IMR-90 (cell line): ENCODE results near the gene UVSSA. TPM values are rescaled to one million over a fixed set of nuclear protein-coding genes. Genes with fewer than 3 reads are reported as not detected.

Source experiments
- ATAC-seq: fragments of 200-7000 bp; cut with Tn5 transposase; 2 replicates; pipeline ENCODE4 v1.9.1; 2020; ENCODE audit warnings: low read depth, mild to moderate bottlenecking, moderate library complexity
- BruUV-seq: library from RNA; stranded (reverse); fragments of 400-500 nt; replicated peaks from 2 replicates; lab custom pipeline; 2021; lab: Mats Ljungman, UMichigan
- CTCF ChIA-PET: fragments of 300-600 bp; formaldehyde crosslinking; extraction: SDS; loops from one replicate; lab custom pipeline; 2021; ENCODE audit warnings: antibody characterized with exemption; lab: Yijun Ruan, JAX
- POLR2A ChIA-PET: fragments of 300-600 bp; sonication (Branson Sonifier 250); formaldehyde crosslinking; loops from one replicate; lab custom pipeline; 2022; ENCODE audit warnings: antibody characterized with exemption; ENCODE audit not compliant: unreplicated experiment; lab: Charles Lee
- DNase-seq: peaks from one replicate; pipeline ENCODE4 v3.0.0; 2013
- H2AFZ ChIP-seq: replicated peaks from 2 replicates; pipeline ENCODE3; 2013; ENCODE audit warnings: low read length, mild to moderate bottlenecking; ENCODE audit not compliant: poor library complexity
- H2AK5ac ChIP-seq: 2 replicates; pipeline ENCODE4 v1.6.1; 2013; ENCODE audit warnings: low read depth, low read length, inconsistent platforms
- H2AK9ac ChIP-seq: replicated peaks from 2 replicates; pipeline ENCODE3; 2013; ENCODE audit warnings: mild to moderate bottlenecking, low read depth, low read length, moderate library complexity; ENCODE audit not compliant: poor library complexity
- H2BK120ac ChIP-seq: 2 replicates; pipeline ENCODE4 v1.6.1; 2013; ENCODE audit warnings: low read depth, low read length, inconsistent platforms
- H2BK15ac ChIP-seq: 3 replicates; pipeline ENCODE4 v1.6.1; 2013; ENCODE audit warnings: low read depth, low read length, inconsistent platforms
- H2BK20ac ChIP-seq: 2 replicates; pipeline ENCODE4 v1.6.1; 2013; ENCODE audit warnings: low read depth, mild to moderate bottlenecking, inconsistent platforms, low read length, moderate library complexity
- H2BK5ac ChIP-seq: 2 replicates; pipeline ENCODE4 v1.6.1; 2013; ENCODE audit warnings: mild to moderate bottlenecking, low read depth, low read length, inconsistent platforms; ENCODE audit not compliant: poor library complexity, severe bottlenecking
- H3K14ac ChIP-seq: replicated peaks from 2 replicates; pipeline ENCODE4 v1.6.1; 2013; ENCODE audit warnings: low read depth, low read length, inconsistent platforms
- H3K18ac ChIP-seq: 2 replicates; pipeline ENCODE4 v1.6.1; 2013; ENCODE audit warnings: low read depth, low read length, control low read depth
- H3K23ac ChIP-seq: 2 replicates; pipeline ENCODE4 v1.6.1; 2013; ENCODE audit warnings: low read depth, low read length, inconsistent platforms
- H3K27ac ChIP-seq: 2 replicates; pipeline ENCODE4 v1.5.1; 2013; ENCODE audit warnings: mild to moderate bottlenecking, control low read depth, low read length; ENCODE audit not compliant: insufficient read depth
- H3K27me3 ChIP-seq: 2 replicates; pipeline ENCODE4 v1.6.1; 2013; ENCODE audit warnings: low read length; ENCODE audit not compliant: control insufficient read depth, insufficient read depth
- H3K36me3 ChIP-seq: 2 replicates; pipeline ENCODE4 v1.6.1; 2013; ENCODE audit warnings: low read length, mixed read lengths; ENCODE audit not compliant: control insufficient read depth, insufficient read depth
- H3K4ac ChIP-seq: 2 replicates; pipeline ENCODE4 v1.6.1; 2013; ENCODE audit warnings: low read depth, low read length, inconsistent platforms
- H3K4me1 ChIP-seq: 2 replicates; pipeline ENCODE4 v1.6.1; 2013; ENCODE audit warnings: low read length, mixed read lengths; ENCODE audit not compliant: control insufficient read depth, insufficient read depth
- H3K4me2 ChIP-seq: 2 replicates; pipeline ENCODE4 v1.6.1; 2013; ENCODE audit warnings: low read depth, mild to moderate bottlenecking, control low read depth, low read length, moderate library complexity
- H3K4me3 ChIP-seq: 2 replicates; pipeline ENCODE4 v1.5.1; 2013; ENCODE audit warnings: low read depth, mild to moderate bottlenecking, control low read depth, low read length, moderate library complexity; ENCODE audit not compliant: insufficient read depth
- H3K56ac ChIP-seq: 2 replicates; pipeline ENCODE4 v1.6.1; 2013; ENCODE audit warnings: low read length, inconsistent platforms; ENCODE audit not compliant: insufficient read depth; ENCODE audit errors: extremely low read depth
- H3K79me1 ChIP-seq, 2 experiments: 2 replicates each; pipeline ENCODE4 v1.6.1; 2013; ENCODE audit warnings: low read length in 2 of 2, inconsistent platforms in 1 of 2, low read depth in 1 of 2
- H3K9ac ChIP-seq: 2 replicates; pipeline ENCODE4 v1.6.1; 2013; ENCODE audit warnings: low read depth, low read length, control low read depth
- H3K9me1 ChIP-seq: 2 replicates; pipeline ENCODE4 v1.6.1; 2013; ENCODE audit warnings: low read length, inconsistent platforms; ENCODE audit not compliant: insufficient read depth
- H3K9me3 ChIP-seq: 2 replicates; pipeline ENCODE4 v1.6.1; 2013; ENCODE audit warnings: low read length; ENCODE audit not compliant: control insufficient read depth, insufficient read depth
- H4K20me1 ChIP-seq: 2 replicates; pipeline ENCODE4 v1.6.1; 2013; ENCODE audit warnings: low read length, inconsistent platforms; ENCODE audit not compliant: insufficient read depth
- H4K5ac ChIP-seq: 2 replicates; pipeline ENCODE4 v1.6.1; 2013; ENCODE audit warnings: mild to moderate bottlenecking, low read depth, low read length, control low read depth
- H4K8ac ChIP-seq, 2 experiments: 2 replicates each; pipeline ENCODE4 v1.6.1; 2013; ENCODE audit warnings: low read depth in 2 of 2, low read length in 2 of 2, control low read depth in 1 of 2, inconsistent platforms in 1 of 2
- H4K91ac ChIP-seq: 2 replicates; pipeline ENCODE4 v1.6.1; 2013; ENCODE audit warnings: low read depth, low read length, inconsistent platforms; ENCODE audit not compliant: insufficient read depth
- BHLHE40 ChIP-seq: fragments of 150-350 bp; IDR thresholded peaks from 2 replicates; pipeline ENCODE4 v1.6.1; 2016; ENCODE audit warnings: mild to moderate bottlenecking, low read depth, low read length
- MAFK ChIP-seq: IDR thresholded peaks from 2 replicates; pipeline ENCODE4 v1.6.1; 2012; ENCODE audit warnings: low read depth, low read length, improper control_type of control experiment
- MAZ ChIP-seq: IDR thresholded peaks from 2 replicates; pipeline ENCODE4 v1.6.1; 2012; ENCODE audit warnings: low read depth, mild to moderate bottlenecking, low read length, improper control_type of control experiment, moderate library complexity, borderline replicate concordance
- MXI1 ChIP-seq: IDR thresholded peaks from 2 replicates; pipeline ENCODE4 v1.6.1; 2012; ENCODE audit warnings: low read depth, mild to moderate bottlenecking, low read length, moderate library complexity, borderline replicate concordance
- USF2 ChIP-seq: fragments of 150-350 bp; IDR thresholded peaks from 2 replicates; pipeline ENCODE4 v1.6.1; 2017; ENCODE audit warnings: mild to moderate bottlenecking, antibody characterized with exemption, low read length, low read depth
- WGBS, 2 experiments: methylation state at CpG; one replicate each; pipeline versions ENCODE4 v1.1.5 to v1.1.7; 2013; ENCODE audit warnings: missing lambda C conversion rate in 2 of 2; ENCODE audit not compliant: insufficient read length in 1 of 2; ENCODE audit errors: extremely low coverage in 2 of 2; 5-methylcytosine and 5-hydroxymethylcytosine counted together
- dilution Hi-C: fragments of 300-500 bp; cut with HindIII; formaldehyde crosslinking; loops from one replicate; pipeline ENCODE4 v1.14.3; 2018; ENCODE audit warnings: low sequenced_read_pairs; ENCODE audit not compliant: unreplicated experiment
- in situ Hi-C: fragments of 300-500 bp; cut with MboI; formaldehyde crosslinking; loops from 3 replicates; pipeline ENCODE4 v1.14.3; 2019; ENCODE audit warnings: low sequenced_read_pairs, inconsistent platforms, mixed read lengths
- intact Hi-C: fragments of 100-400 bp; cut with micrococcal nuclease; formaldehyde crosslinking; loops from 2 replicates; pipeline ENCODE4 v1.10.0; 2022
- polyA plus RNA-seq, 3 experiments: library from polyadenylated mRNA; depleted of rRNA; stranded (reverse); fragments of >200 nt; gene quantifications; 2 replicates each; pipeline ENCODE4 v1.2.3, GENCODE V29; 2012; ENCODE audit warnings: low replicate concordance in 1 of 3
- total RNA-seq: library from RNA; depleted of rRNA; stranded (reverse); fragments of >200 nt; gene quantifications from 2 replicates; pipeline ENCODE4 v1.2.3, GENCODE V29; 2012

The UVSSA gene
- total and polyA plus RNA-seq, 2 of the 4 experiments (the other 2 are of a cell fraction) = 1.4 to 8.4 TPM

- peaks cover 51% of the 10 kb centered on the region for H4K20me1 ChIP-seq
- peak overlapping the region; percentile 76 for H3K4ac ChIP-seq
- peak overlapping the region; percentile 89 for H3K14ac ChIP-seq
- H2BK120ac ChIP-seq = peak overlapping the region; percentile 21; the same call in 1 of the 2 replicates
- dilution Hi-C loops = no loop called here
- peak overlapping the region; percentile 76 for H3K4me2 ChIP-seq
- H3K4me3 ChIP-seq = peak overlapping the region; percentile 37
- ATAC-seq (peak; percentile 100), DNase-seq (peak; percentile 94)
- peaks cover 14% of the 10 kb centered on the region for H3K4me1 ChIP-seq
- H3K36me3 ChIP-seq = peaks cover 24% of the 10 kb centered on the region
- POLR2A ChIA-PET = interaction anchor here (0.5 to 1.4 kb wide), 2 partner anchors 8 to 124 kb away, joined by 3 to 6 read pairs; no protein-coding TSS in a partner anchor
- H3K23ac ChIP-seq = peak overlapping the region; percentile 78; the same call in 1 of the 2 replicates
- peak overlapping the region; percentile 57 for H4K91ac ChIP-seq
- H2BK20ac ChIP-seq = no peak overlapping the region
- H3K9ac ChIP-seq = peak overlapping the region; percentile 61
- H2BK5ac ChIP-seq = peak overlapping the region; percentile 47
- H3K18ac ChIP-seq = no peak overlapping the region
- in situ Hi-C loops = no loop called here
- H2AFZ ChIP-seq = peak overlapping the region; percentile 88
- H3K27me3 ChIP-seq = no peaks in the 10 kb centered on the region
- peak overlapping the region; percentile 1; the same call in 1 of the 3 replicates for H2BK15ac ChIP-seq
- H3K9me1 ChIP-seq = peaks cover 23% of the 10 kb centered on the region
- peak overlapping the region; percentile 93 to 95 for H4K8ac ChIP-seq
- H2AK9ac ChIP-seq = peak overlapping the region; percentile 85
- intact Hi-C loops = loop anchor here (2.0 kb wide), 1 partner anchor 37 kb away; the partner anchor contains the start of gene UVSSA
- 0 out of 2 replicates have a peak overlapping the region, but pooled peaks have one; percentile 42 for H4K5ac ChIP-seq
- peak overlapping the region; percentile 93; the same call in 1 of the 2 replicates for H2AK5ac ChIP-seq
- CTCF ChIA-PET = no interaction called here
- TF ChIP-seq BHLHE40 (peak; percentile 92), USF2 (peak; percentile 97), MXI1 (peak; percentile 50; the same call in 1 of the 2 replicates), MAZ (peak; percentile 93), MAFK (no peak)
- peak overlapping the region; percentile 71 for H3K27ac ChIP-seq
- 0% methylated on average over 17 of the region's 36 CpGs; no CpG with 5 or more reads in 1 of the 2 experiments for WGBS, 2 experiments
- peak overlapping the region; percentile 75 for H3K56ac ChIP-seq
- peaks cover 24 to 85% of the 10 kb centered on the region in 2 experiments for H3K79me1 ChIP-seq
- no TSS peak for BruUV-seq
- H3K9me3 ChIP-seq = no peaks in the 10 kb centered on the region
These were observed 37.6 kb upstream of the UVSSA start for GRCh38 chr4:1309261-1310010.
